Kidney tubule cell (primary cell): ENCODE results near the gene TFR2.

ENCODE experiments used
- DNase-seq: peaks from one replicate; pipeline ENCODE4 v3.0.0-alpha.2; 2018; ENCODE audit warnings: low spot score

The TFR2 gene

DNA sequence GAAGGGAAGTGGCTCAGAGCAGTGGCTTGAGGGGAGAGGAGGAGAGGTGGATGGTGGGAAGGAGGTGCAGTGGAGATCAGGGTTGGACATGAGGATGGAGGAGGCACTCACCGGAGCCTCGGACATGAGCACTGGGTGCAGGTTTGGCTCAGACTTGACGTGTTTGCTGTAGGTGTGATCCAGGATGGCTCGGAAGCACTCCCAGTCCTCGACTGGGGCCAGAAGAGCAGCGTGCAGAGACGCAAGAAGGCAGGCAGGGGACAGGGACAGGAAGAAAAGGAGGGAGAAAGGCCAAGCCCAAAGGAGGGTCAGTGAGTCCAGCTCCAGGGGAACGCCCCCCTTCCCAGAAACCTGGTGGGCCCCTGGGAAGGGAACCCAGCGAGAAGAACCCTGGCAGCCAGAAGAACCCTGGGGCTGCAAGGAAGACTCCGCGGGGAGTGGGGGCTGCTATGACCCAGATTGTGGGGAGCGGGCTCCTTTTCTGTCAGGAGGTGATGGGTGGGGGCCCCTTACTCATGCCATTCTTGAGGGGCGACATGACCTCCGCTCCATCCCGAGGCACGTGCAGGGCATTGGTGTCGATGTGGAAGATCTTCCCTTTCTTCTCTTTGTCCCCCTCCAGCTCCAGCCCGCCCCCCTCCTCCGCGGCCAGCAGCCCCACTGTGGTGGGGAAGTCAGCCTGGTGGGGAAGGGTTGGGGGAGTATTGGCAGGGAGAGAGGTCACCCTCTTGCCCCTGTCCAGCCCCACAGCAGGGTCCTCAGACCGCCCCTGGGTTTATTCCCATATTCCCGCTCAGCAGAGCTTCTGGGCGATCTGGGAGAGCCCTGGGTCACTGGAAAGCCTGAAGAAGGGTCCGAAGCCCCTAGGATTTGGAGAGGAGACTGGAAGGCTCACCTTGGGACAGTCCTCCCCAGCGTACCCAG lies 13.8 kb upstream of the TFR2 start:
- DNase-seq = no peak

DNA sequence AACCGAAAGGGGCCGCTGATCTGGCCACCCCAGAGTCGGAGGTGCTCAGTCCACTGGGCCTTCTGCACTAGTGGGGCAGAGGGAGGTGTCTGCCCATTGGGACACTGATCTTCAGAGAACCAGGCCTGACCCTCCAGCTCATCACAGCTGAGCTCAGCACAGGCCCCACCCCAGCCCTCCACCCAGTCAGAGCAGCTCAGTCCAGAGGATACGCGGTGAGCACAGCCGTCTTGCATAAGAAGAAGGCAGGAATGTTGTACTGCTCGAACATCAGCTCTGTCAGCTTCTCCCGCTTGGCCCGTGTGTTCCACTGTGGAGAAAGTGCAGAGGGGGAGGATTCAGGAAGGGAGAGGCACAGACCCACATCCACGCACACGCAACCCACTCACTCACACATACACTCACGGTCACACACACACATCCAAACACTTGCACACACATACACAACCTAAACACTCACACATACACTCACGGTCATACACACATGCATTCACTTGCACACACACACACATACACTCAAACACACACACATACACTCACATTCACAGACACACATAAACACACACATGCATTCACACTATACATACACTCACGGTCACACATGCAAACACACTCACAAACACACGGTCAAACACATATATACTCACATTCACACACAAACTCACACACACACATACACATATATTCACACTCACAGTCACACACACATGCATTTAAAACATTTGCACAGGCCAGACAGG lies 8.6 kb upstream of the TFR2 start:
- no peak for DNase-seq

DNA sequence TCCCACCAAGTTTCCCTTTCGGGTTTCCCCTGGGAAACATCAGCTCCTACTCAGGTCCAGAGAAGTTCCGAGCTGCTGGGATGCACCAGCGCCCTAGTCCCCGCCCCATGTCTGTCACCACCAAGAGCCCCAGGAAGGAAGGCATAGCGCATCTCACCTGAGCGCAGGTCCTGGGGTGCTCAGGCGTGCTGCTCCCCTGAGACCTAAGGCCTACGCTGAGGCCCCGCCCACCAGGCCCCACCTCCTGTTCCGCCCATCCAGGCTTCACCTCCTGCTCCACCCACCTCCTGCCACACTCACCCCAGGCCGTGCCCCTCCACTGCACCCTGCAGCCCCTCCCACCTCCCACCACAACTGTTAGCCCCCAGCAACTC lies 1.2 kb upstream of the TFR2 start:
- DNase-seq = no peak

DNA sequence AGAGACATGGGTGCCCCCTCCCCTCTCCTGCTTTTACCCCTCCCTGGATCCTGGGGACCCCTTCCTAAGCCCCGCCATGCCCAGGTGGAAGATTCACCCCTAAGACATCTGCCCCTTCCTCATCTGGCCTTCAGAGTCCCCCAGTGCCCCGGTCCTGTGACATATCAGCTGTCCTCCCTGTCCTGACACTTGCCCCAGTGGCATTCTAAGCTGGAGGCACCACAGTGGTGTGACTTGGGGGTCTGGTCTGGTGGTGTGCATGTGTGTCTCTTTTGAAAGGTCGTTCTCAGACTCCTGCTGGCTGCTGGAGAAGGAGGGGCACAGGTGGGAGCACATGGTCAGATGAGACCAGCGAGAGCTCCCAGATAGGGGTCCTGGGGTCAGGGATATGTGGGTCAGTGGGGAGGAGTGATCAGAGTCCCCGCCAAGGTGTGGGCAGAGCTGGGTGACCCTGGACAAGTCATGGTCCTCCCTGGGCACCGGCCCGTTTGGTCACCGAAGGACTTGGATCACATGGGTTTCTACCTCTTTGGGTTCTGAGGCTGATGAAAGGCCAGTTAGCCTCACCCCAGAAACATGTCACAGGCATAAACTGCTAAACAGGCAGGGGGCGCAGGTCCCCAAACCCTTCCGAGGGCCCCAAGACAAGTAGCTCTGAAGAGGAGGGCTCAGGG lies 645 bp upstream of the TFR2 start:
- DNase-seq = no peak

DNA sequence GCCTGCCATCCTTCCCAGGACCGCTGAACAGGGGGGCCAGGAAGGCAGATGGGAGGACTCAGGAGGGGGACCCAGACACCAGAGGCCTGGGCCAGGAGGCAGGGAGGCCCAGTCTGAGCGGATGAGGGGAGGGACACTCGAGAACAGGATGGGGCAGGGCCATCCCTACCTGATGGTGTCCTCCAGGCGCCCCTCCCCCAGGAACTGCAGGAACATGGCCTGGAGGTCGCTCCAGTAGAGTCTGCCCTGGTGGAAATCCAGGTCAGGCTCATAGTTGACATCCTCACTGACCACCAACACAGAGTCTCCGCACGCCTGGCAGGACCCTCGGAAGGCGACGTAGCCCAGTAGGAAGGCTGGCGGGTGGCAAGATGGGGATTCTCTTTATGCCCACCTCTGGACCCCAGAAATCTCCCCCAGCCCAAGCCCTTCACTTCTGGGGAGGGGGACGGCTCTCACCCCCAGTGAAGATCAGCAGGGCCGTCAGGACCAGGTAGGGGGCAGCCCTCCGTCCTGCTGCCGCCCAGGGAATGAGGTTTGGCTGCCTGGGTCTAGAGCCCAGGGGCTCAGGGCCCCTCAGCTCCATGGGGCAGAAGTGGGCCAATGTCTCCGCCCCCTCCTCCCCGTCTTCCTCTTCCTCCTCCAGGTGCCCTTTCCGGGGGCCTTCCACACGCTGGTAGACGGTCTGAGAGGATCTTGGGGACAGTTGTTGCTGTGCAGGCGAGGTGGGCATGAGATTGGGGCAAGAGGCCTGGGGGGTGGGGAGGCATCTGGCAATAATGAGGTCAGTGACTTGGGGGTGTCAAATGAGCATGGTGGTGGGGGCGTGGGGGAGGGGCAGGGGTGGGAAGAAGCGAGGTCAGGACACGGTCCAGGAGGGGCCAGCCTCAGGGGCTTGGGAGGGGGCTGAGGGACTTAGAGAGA lies 573 bp downstream of the TFR2 start:
- DNase-seq = no peak

DNA sequence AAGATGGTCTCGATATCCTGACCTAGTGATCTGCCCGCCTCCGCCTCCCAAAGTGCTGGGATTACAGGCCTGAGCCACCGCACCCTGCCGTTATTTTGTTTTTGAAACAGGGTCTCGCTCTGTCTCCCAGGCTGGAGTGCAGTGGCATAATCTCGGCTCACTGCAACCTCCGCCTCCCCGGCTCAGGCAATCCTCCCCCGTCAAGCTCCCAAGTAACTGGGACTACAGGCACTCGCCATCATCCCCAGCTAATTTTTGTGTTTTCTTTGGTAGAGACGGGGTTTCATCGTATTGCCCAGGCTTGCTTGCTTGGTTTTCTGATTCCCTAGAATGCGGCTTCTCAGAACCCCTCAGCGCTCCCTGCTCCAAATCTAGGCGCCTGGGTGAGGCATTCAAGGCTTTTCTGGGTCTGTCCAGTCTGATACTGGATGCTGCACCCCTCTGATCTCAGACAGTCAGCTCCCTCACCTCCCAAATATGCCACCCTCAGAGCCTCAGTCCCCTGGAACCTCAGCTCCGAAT lies 1.3 kb downstream of the TFR2 start:
- DNase-seq = no peak

DNA sequence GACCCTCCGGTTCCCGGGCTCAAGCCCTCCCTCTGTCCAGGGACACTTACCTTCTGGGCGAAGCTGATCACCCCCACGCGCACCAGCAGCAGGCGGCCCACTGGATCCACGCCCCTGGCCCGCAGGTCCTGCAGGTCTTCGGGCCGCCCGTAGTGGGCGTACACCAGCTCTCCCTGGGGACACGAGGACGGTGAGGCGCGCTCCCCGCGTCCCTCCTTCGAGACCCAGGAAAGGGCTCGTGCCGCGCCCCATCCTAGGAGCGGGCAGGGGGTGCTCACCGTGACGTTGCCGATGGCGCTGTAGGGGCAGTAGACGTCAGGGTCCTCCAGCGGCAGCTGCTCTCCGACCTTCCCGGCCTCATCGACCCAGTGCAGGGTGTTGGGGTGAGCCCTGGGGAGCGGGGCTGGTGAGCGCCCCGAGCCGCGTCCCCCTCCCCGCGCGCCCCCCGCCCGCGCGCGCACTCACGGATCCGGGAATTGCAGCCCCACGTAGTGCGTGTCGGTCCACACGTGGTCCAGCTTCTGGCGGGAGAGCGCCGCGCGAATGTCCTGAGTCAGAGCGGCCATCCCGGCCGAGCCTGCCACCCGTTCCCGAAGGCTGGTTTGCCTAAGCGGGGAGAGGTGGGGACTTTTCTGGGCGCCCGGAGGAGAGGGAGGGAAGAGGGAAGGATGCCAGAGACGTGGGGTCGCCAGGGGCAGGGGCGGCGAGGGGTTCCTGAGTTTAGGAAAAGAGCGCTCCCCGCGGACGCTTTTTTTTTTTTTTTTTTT lies 8.2 kb downstream of the TFR2 start:
- peak; percentile 43 for DNase-seq

DNA sequence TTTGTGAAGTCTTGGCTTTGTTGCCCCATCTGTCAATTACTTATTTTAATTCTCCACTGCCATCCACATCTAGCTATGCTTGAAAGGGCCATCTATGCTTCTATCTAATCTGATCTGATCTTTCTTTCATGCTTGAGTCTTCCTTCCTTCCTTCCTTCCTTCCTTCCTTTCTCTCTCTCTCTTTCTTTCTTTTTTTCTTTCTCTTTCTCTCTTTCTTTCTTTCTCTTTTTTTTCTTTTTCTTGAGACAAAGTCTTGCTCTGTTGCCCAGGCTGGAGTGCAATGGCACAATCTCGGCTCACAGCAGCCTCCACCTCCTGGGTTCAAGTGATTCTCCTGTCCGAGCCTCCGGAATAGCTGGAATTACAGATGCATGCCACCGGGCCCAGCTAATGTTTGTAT lies 11.3 kb downstream of the TFR2 start:
- no peak for DNase-seq

DNA sequence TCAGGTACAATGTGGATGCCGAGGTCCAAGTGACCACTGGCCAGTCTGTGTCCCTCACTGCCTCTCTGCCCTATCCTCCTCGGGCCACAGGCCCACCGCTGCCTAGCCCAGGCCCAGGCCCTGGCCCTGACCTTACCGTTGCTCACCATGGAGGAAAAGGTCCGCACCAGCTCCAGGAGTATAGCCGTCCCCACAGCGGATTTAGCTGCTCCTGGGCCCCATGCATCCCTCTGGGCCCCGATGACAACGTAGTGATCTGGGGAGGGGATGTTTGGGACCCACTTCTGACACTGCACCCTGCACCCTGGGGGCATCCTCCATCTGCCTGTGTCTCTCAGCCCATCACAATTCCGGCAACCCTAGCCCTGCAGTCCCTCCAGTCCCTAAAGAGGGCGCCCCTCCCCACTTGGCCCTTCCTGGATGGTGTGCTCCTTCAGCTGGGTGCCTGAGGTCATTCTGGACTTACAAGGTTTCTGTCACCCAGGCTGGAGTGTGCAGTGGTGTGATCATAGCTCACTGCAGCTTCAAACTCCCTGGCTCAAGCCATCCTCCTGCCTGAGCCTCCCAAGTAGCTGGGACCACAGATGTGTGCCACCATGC lies 12.1 kb downstream of the TFR2 start:
- DNase-seq = peak; percentile 32

DNA sequence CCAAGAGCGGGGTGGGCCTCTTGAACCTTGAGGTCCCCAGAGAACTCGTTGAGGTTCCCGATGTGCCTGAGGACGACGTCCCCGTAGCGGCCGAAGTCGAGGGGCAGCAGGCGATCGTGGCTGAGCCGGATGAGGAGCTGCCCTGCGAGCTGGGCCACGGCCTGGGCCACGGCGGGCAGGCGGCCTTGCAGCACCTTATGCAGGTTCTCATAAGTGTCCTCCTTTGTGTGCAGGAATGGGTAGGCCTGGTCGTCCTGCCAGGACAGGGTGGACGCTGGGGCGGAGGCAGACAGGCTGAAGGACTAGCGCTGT lies 14.2 kb downstream of the TFR2 start:
- DNase-seq = no peak

DNA sequence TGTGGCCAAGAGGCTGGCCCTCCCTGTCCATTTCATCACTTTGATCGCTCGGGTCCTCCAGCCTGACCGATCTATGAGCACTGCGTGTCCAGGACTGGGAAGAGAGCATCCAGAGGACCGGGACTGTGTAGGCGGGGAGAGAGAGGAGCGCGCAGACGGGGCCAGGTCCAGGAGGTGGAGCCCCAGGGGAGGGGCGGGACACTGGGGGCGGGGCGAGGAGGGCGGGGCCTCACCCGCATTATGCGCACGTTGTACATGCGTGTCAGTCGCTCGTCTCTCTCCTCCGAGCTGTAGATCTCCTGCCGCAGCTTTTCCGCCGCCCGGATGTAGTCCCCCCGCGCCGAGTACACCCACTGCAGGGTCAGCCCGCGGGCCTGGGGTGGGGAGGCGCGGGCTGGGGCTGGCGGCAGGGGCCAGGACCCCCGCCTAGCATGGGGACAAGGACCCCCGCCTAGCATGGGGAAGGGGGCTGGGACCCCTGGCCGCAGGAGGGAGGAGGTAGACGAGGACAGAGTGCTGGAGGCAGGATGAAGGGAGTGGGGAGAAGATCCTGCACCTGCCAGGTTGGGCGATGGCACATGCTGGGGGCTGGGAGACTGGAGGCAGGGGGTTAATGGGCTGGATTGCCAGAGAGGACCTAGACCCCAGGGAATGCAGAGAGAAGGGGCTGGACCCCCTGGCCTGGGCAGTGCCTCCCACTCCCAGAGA lies 14.7 kb downstream of the TFR2 start:
- peak; percentile 79 for DNase-seq

DNA sequence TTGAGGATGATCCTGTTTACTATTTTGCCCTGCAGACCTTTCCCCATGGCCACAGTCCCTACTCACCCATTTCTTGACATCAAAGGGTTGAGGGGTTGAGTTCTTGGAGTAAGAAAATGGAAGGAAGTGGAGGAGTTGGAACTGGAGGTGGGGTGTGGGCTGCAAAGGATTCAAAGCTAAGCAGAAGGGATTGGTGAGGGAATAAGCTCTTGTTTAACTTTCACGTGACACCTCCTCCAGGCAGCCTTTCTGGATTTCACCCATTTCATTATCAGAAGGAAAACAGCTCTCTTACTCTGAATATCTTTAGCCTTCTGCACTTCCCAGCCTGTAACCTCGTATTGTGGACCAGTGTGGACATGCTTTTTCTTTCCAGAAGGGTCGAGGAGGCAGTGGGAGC lies 15.3 kb downstream of the TFR2 start:
- no peak for DNase-seq

DNA sequence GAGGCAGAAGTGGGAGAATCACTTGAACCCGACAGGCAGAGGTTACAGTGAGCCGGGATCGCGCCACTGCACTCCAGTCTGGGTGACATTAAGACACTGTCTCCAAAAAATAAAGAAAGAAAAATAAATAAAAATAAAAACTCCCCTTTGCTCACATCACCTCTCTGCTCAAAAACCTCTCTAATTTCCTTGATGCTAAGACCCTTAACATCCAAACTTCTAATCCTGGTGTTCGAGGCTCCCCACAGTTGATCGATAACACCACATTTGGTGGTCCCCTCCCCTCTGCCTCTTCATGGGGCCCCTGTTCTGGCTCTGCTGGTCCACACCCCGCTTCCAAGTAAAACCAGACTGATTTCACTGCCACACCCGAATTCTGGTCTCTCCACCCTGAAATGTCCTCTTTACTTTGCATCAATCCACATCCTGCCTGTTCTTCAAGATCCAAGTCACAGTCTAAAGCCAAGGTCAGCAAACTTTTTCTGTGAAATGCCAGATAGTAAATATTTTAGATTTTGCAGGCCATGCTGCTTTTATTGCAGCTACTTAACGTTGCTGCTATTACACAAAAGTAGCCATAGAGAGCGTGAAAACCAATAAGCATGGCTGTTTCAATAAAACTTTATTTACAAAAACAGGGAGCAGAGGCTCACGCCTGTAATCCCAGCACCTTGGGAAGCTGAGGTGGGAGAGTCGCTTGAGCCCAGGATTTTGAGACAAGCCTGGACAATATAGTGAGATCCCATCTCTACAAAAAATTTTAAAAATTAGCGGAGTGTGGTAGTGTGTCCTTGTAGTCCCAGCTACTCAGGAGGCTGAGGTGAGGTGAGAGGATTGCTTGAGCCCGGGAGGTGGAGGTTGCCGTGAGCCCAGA lies 17.2 kb downstream of the TFR2 start:
- DNase-seq = no peak

DNA sequence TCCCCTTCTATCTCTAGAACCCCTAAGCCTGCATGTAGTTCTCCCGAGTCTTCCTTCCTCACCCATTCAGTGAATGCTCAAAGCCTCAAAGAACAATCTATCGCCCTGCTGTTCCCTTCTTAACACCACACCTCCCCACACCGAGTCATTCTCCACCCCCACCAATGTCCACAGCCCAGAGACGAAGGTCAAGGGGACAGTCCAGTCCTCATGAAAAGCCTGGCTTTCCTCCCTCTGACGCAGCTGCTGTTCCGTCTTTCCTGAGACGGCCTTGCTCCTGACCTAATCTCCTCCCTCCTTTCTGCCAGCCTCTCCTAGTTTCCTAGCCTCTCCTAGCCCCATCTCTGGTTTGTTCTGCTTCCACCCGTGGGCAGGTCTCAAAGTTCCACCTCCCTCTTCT lies 19.8 kb downstream of the TFR2 start:
- no peak for DNase-seq

DNA sequence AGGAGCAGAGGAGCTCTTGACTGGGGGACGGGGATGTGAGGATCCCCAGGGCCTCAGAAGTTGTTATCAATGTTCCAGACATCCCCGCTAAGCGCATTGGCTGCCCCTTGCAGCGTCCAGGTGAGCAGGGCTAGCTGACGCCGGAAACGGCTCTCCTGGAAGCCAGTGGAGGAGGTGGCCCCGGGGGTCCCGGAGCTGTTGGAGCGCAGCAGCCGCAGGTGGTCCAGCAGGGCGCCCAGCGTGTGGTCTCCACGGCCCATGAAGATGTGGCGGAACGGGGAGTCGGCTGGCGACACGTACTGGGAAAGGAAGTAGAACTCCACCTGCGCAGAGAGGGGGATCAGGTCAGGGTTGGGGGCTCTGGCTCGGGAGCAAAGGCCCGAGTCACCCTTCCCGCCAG lies 20.5 kb downstream of the TFR2 start:
- no peak for DNase-seq

DNA sequence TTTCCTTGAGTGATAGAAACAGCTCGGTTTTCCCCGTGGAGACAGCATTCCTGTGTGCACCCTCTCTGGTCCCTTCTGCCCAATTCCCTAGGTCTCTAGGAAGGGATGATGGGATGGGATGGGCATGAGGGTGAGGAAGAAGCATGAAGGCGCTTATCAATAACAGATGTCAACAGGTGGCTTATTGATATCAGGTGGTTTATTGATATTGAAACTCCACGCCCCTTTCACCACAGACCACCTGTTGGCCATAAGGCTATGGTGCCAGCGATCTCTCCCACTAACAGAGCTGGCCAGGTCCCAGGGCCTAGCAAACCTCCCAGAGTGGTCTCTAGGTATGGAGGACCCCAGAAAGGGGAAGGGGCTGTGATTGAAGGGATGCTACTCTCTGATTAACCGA lies 21.1 kb downstream of the TFR2 start:
- no peak for DNase-seq

DNA sequence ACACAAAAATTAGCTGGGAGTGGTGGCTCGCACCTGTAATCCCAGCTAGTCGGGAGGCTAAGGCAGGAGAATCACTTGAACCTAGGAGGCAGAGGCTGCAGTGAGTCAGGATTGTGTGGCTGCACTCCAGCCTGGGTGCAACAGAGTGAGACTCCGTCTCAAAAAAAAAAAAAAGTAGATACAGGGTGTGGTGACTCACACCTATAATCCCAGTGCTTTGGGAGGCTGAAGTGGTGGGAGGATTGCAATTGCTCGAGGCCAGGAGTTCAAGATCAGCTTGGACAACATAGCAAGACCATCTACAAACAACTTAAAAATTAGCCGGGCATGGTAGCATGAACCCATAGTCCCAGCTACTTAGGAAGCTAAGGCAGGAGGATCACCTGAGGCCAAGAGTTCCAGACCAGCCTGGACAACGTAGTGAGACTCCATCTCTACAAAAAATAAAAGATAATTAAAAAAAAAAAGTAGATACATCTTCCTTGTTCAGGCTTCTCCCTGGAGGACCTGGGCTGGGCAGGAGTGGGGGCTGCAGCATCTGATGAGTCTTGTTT lies 27.0 kb downstream of the TFR2 start:
- peak; percentile 34 for DNase-seq

DNA sequence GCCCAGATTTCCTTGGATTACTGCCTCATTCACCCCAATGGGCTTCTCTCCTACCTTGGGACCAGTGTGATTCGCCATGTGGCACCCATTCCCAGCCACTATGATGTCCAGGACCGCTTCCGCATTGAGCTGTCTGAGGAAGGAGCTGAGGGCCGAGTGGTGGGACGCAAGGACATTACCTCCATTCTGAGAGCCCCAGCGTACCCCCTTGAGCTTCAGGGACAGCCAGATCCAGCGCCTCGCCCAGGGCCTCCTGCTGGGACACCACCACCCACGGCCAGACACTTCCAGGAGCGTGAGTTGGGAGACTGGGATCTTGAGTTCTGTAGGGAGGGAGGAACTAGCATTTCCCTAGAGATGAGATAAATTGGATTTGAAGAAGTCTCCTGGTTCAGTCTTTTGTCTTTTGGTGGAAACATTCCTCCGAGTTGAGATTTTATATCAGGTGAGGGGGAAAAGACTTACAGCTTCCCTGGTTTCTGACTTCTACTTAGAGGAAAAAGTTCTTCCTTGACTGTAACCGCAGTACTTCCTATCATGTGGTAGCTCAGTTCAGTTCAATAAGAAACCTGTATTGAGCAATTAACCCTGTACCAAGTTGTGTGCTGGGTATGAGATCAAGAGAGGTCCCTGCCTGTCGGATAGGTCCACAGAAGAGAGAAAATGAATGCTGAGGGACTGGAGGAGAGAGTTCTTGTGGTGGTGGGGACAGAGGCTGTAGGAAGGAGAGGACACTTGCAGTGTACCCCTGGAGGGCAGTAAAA lies 27.8 kb downstream of the TFR2 start:
- no peak for DNase-seq
